GM06990 (cell line): ENCODE results near the gene OGA.
A peak's percentile ranks its signal among the peaks of the same experiment; 100 is the strongest.

Experiments used
- DNase-seq: peaks from one replicate; pipeline ENCODE4 v3.0.0-alpha.2; 2011; ENCODE audit not compliant: insufficient read length; ENCODE audit errors: extremely low read depth
- H3K27me3 ChIP-seq: replicated peaks from 2 replicates; pipeline ENCODE4 v1.6.0; 2011; ENCODE audit warnings: low read length; ENCODE audit not compliant: control insufficient read depth, insufficient read depth
- H3K36me3 ChIP-seq: 2 replicates; pipeline ENCODE4 v1.5.1; 2011; ENCODE audit warnings: low read length; ENCODE audit not compliant: control insufficient read depth, insufficient read depth
- H3K4me3 ChIP-seq: replicated peaks from 2 replicates; pipeline ENCODE4 v1.5.1; 2011; ENCODE audit warnings: low read depth, mild to moderate bottlenecking, control low read depth, low read length
- CTCF ChIP-seq: IDR thresholded peaks from 2 replicates; pipeline ENCODE4 v1.5.1; 2011; ENCODE audit warnings: low read length, control low read depth, mild to moderate bottlenecking, inconsistent platforms; ENCODE audit not compliant: insufficient read depth, poor library complexity, severe bottlenecking

Gene OGA

GRCh38 chr10:101832325-101832771 is 14.1 kb upstream of the OGA start:
- Histone ChIP-seq H3K4me3 (no peak overlapping the region), H3K27me3 (no peaks in the 10 kb centered on the region), H3K36me3 (no peaks in the 10 kb centered on the region; the same call in 1 of the 2 replicates)
- no peak for TF ChIP-seq CTCF
- no peak for DNase-seq

GRCh38 chr10:101831169-101831811 is 13.0 kb upstream of the OGA start:
- Histone ChIP-seq H3K27me3 (no peaks in the 10 kb centered on the region), H3K36me3 (no peaks in the 10 kb centered on the region; the same call in 1 of the 2 replicates), H3K4me3 (peak overlapping the region; percentile 65)
- DNase-seq: no peak
- TF ChIP-seq CTCF: no peak

GRCh38 chr10:101830322-101831168 is 12.3 kb upstream of the OGA start:
- H3K36me3 ChIP-seq: no peaks in the 10 kb centered on the region; the same call in 1 of the 2 replicates
- DNase-seq: peak; percentile 90
- no peak for TF ChIP-seq CTCF

GRCh38 chr10:101829561-101830315 is 11.5 kb upstream of the OGA start:
- Histone ChIP-seq H3K27me3 (no peaks in the 10 kb centered on the region), H3K4me3 (peak overlapping the region; percentile 65), H3K36me3 (no peaks in the 10 kb centered on the region; the same call in 1 of the 2 replicates)
- peak; percentile 83 for DNase-seq
- no peak for TF ChIP-seq CTCF

More at GRCh38 chr10:101830322-101831168, 12.3 kb upstream of the OGA start:
- Histone ChIP-seq H3K27me3 (no peaks in the 10 kb centered on the region), H3K4me3 (peak overlapping the region; percentile 65)

- H3K4me3 ChIP-seq: peak overlapping the region; percentile 31; the same call in 1 of the 2 replicates
- TF ChIP-seq CTCF: no peak
- H3K27me3 ChIP-seq: no peaks in the 10 kb centered on the region
- H3K36me3 ChIP-seq: no peaks in the 10 kb centered on the region; the same call in 1 of the 2 replicates
- no peak for DNase-seq
Measured at GRCh38 chr10:101828766-101829551, 10.7 kb upstream of the OGA start.
